Sigmoid colon (tissue), 4 donors: ENCODE data around the gene GINS3.

Experiments used
- CTCF ChIP-seq, 4 experiments: fragments of 450-650 bp in 3 of 4; fragments of 200-600 bp in 1 of 4; IDR thresholded peaks; one replicate each; pipeline ENCODE4 v1.5.1; 2016 to 2019; ENCODE audit warnings: antibody characterized with exemption in 4 of 4, mild to moderate bottlenecking in 3 of 4, moderate library complexity in 2 of 4
- EP300 ChIP-seq, 4 donors: sonication (generic); formaldehyde crosslinking; IDR thresholded peaks; one replicate each; pipeline ENCODE4 v1.6.1; 2017; ENCODE audit warnings: antibody characterized with exemption in 4 of 4
- POLR2AphosphoS5 ChIP-seq, 4 donors: sonication (generic); formaldehyde crosslinking; IDR thresholded peaks; one replicate each; pipeline ENCODE4 v1.6.1; 2017; ENCODE audit warnings: antibody characterized with exemption in 4 of 4

GRCh38 chr16:58422809-58423208, 30.5 kb downstream of the GINS3 start:
- TF ChIP-seq CTCF (IDR thresholded peaks at IDR 0.05) (no peak), POLR2AphosphoS5 (IDR thresholded peaks at IDR 0.05) (no peak), EP300 (IDR thresholded peaks at IDR 0.05) (no peak)
